Esophagus (tissue), 2 donors: ENCODE measurements around the gene GPHN. TPM values are rescaled to one million over a fixed set of nuclear protein-coding genes. Genes with fewer than 3 reads are reported as not detected.
"Not testable (repeated sequence)": the region's sequence is repeated elsewhere in the genome, so short reads cannot be mapped to it uniquely, and the experiment has no call there.

Source experiments
- H3K27ac ChIP-seq, 2 donors: one replicate each; pipeline ENCODE4 v1.5.1; 2013; ENCODE audit warnings: low read depth in 2 of 2, mild to moderate bottlenecking in 2 of 2, inconsistent platforms in 1 of 2, low read length in 1 of 2, moderate library complexity in 1 of 2
- H3K27me3 ChIP-seq, 2 donors: one replicate each; pipeline ENCODE4 v1.6.1; 2013; ENCODE audit warnings: low read length in 2 of 2, control low read depth in 1 of 2, mild to moderate bottlenecking in 1 of 2; ENCODE audit not compliant: insufficient read depth in 2 of 2, control insufficient read depth in 1 of 2
- H3K36me3 ChIP-seq, 2 donors: one replicate each; pipeline ENCODE4 v1.6.1; 2013; ENCODE audit warnings: low read length in 1 of 2; ENCODE audit not compliant: control insufficient read depth in 2 of 2, insufficient read depth in 2 of 2
- H3K4me1 ChIP-seq, 2 donors: one replicate each; pipeline ENCODE4 v1.6.1; 2013; ENCODE audit warnings: low read length in 1 of 2; ENCODE audit not compliant: control insufficient read depth in 2 of 2, insufficient read depth in 2 of 2
- H3K4me3 ChIP-seq, 2 donors: one replicate each; pipeline ENCODE4 v1.5.1; 2013; ENCODE audit warnings: low read length in 2 of 2, mild to moderate bottlenecking in 2 of 2, low read depth in 1 of 2, moderate library complexity in 1 of 2
- H3K9me3 ChIP-seq, 2 donors: one replicate each; pipeline ENCODE4 v1.6.1; 2013; ENCODE audit warnings: mild to moderate bottlenecking in 2 of 2, low read depth in 1 of 2, low read length in 1 of 2, moderate library complexity in 1 of 2; ENCODE audit not compliant: control insufficient read depth in 2 of 2, insufficient read depth in 1 of 2
- WGBS, 2 donors: extraction: QIAGEN DNeasy Blood & Tissue Kit; methylation state at CpG; one replicate each; pipeline ENCODE4 v1.1.7; 2013; 5-methylcytosine and 5-hydroxymethylcytosine counted together
- polyA plus RNA-seq, 2 donors: library from polyadenylated mRNA; stranded (reverse); fragments of 200-250 nt; gene quantifications; one replicate each; pipeline ENCODE4 v1.2.3, GENCODE V29; 2013
- donor health status: healthy with polysubstance abuse.
- donor health status: Bipolar disorder and iron deficiency.

Gene GPHN
- polyA plus RNA-seq, 2 donors: 9.8 to 19.8 TPM

DNA sequence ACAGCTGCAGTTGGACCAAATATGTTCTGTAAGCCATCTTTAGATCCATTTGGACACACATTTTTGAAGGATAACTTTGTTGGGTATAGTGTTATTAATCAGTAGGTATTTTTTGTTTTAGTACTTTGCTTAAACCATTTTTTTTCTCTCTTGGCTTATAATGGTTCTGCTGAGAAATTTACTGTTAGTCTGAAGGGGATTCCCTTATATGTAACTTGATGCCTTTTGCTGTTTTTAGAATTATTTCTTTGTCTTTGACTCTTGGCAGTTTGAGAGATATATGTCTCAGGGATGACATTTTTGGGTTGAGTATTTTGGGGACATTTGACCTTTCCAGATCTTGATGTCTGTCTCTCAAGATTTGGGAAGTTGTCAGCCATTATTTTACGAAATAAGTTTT lies 169.8 kb downstream of the GPHN start:
- no peaks in the 10 kb centered on the region for H3K36me3 ChIP-seq
- 95 to 100% methylated on average over 1 of the region's 1 CpG for WGBS, 2 donors
- no peaks in the 10 kb centered on the region for H3K4me1 ChIP-seq
- peaks cover 3% of the 10 kb centered on the region in 2 donors for H3K9me3 ChIP-seq
- H3K27ac ChIP-seq: no peak overlapping the region
- H3K4me3 ChIP-seq: no peak overlapping the region
- H3K27me3 ChIP-seq: no peaks in the 10 kb centered on the region

DNA sequence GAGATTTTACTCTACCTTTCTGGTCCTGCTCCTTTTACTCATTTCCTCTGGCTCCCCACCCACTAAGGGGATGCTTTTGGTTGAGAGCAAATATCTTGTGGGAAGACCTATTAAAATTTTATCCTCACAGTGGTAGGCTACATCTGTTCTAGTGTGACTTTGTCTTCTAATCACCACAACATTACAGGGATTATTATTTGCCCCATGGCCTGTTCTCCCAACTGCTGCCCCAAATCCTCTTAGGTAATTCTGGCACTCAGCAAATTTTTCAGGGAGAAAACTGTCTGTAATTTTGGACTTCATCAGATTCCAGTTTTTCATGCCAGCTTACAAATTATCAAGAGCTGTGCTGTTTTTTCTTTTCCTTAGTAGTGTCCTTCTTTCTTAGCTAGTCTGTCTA lies 172.3 kb downstream of the GPHN start:
- H3K4me1 ChIP-seq: no peaks in the 10 kb centered on the region
- H3K4me3 ChIP-seq: no peak overlapping the region
- no peaks in the 10 kb centered on the region for H3K27me3 ChIP-seq
- H3K27ac ChIP-seq: no peak overlapping the region
- H3K9me3 ChIP-seq: peaks cover 3% of the 10 kb centered on the region in 2 donors
- H3K36me3 ChIP-seq: no peaks in the 10 kb centered on the region

DNA sequence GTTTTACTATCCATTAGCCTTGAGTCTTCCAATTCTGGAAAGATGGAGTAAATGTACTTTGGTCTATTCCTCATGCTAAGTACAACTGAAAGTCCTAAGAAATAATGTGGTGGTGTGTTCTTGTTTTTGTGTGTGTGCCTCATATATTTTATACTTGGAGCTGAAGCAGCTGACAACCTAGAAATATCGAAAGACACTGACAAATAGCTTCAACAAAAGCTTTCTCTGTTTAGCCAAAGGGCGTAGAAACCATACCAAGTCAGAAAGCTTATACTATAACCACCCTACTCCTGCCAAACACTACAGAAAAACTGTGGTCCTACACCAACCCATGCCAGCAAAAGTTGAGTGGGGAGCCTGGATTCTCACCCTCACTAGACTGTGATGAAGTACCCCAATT lies 188.4 kb downstream of the GPHN start:
- Histone ChIP-seq H3K36me3 (no peaks in the 10 kb centered on the region), H3K4me1 (no peaks in the 10 kb centered on the region), H3K9me3 (peaks cover 0 to 2% of the 10 kb centered on the region in 2 donors), H3K27me3 (no peaks in the 10 kb centered on the region), H3K4me3 (no peak overlapping the region), H3K27ac (no peak overlapping the region)
- 64 to 81% methylated on average over 2 of the region's 2 CpGs for WGBS, 2 donors

DNA sequence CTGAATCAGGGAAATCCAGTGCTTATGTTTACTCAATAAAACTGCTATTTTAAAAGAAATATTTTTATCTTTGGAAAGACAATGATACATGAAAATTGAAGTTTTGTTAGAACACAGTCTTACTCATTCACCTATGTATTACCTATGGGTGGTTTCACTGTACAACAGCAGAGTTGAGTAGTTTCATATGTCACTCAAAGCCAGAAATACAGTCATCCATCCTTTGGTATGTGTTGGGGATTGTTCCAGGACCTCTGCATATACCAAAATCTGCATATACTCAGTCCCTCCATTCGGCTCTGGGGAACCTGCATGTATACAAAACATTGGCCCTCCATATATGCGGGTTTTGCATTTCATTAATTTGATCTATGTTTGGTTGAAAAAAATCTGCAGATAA lies 190.6 kb downstream of the GPHN start:
- Histone ChIP-seq H3K4me1 (no peaks in the 10 kb centered on the region), H3K27ac (no peak overlapping the region), H3K36me3 (no peaks in the 10 kb centered on the region), H3K9me3 (peaks cover 0 to 2% of the 10 kb centered on the region in 2 donors), H3K27me3 (no peaks in the 10 kb centered on the region), H3K4me3 (no peak overlapping the region)
- 91 to 94% methylated on average over 2 of the region's 2 CpGs for WGBS, 2 donors

DNA sequence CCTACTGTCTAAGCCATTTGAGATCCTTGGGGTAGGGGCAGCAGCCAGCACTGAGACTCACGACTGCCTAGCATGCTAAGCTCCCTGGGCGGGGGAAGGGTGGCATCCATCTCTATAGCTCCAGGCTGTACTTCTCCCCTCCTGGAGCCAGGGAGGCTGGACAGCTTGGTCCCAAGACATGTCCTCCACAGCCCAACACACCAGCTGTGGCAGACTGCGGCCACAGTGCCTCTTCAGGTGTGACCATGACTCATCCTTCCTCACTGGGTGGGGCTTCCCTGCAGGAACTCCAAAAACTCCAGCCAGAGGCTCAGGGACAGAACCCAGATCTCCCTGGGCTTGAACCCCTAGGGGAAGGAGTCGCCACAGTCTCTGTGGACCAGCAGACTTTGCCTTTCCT lies 193.9 kb downstream of the GPHN start:
- Histone ChIP-seq H3K27ac (no peak overlapping the region), H3K9me3 (no peaks in the 10 kb centered on the region), H3K4me1 (no peaks in the 10 kb centered on the region), H3K27me3 (no peaks in the 10 kb centered on the region), H3K4me3 (no peak overlapping the region), H3K36me3 (no peaks in the 10 kb centered on the region)
- WGBS, 2 donors: 94 to 95% methylated on average over 4 of the region's 4 CpGs

DNA sequence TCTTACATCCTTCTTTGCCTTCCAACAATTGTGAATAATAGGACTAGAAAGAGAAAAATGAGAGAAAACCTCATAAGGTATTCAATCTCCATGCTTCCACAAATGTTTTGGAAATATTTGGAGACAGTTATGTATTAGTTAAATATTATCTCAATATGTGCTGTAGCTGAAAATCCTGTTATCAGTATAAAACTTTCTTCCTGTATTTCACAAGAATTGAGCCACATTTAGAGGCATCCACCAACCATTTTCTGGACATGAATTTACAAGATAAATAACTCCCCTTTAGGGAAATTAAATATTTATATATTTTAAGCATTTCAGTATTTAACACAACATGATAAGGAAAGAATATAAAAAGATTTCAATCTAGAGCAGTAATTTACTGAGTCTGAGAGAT lies 200.3 kb downstream of the GPHN start:
- H3K9me3 ChIP-seq: no peaks in the 10 kb centered on the region
- no peak overlapping the region for H3K27ac ChIP-seq
- H3K36me3 ChIP-seq: no peaks in the 10 kb centered on the region
- no peaks in the 10 kb centered on the region for H3K4me1 ChIP-seq
- H3K27me3 ChIP-seq: no peaks in the 10 kb centered on the region
- no peak overlapping the region for H3K4me3 ChIP-seq

DNA sequence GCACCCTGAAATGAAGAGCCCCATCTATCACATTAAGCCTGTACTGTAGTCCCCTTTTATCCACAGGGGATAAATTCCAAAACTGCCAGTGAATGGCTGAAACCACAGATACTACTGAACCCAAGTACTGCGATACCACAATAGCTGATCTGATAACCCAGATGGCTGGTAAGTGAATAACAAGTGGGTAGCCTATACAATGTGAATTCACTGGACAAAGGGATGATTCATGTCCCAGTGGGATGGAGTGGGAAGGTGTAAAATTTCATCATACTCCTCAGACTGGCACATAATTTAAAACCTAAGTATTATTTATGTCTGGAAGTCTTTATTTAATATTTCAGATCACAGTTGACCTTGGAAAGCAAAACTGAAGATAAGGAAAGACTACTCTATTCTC lies 201.3 kb downstream of the GPHN start:
- no peaks in the 10 kb centered on the region for H3K9me3 ChIP-seq
- H3K36me3 ChIP-seq: no peaks in the 10 kb centered on the region
- no peaks in the 10 kb centered on the region for H3K4me1 ChIP-seq
- no peak overlapping the region for H3K4me3 ChIP-seq
- no peak overlapping the region for H3K27ac ChIP-seq
- 83 to 91% methylated on average over 1 of the region's 1 CpG for WGBS, 2 donors
- H3K27me3 ChIP-seq: no peaks in the 10 kb centered on the region

DNA sequence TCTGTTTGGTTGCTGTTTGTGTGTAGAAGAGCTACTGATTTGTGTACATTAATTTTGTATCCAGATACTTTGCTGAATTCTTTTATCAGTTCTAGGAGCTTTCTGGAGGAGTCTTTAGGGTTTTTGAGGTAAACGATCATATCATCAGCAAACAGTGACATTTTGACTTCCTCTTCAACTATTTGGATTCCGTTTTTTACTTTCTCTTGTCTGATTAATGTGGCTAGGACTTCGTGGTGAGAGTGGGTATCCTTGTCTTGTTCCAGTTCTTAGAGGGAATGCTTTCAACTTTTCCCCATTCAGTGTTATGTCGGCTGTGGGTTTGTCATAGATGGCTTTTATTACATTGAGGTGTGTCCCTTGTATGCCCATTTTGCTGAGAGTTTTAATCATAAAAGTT lies 206.3 kb downstream of the GPHN start:
- not testable (repeated sequence) for H3K27ac ChIP-seq, H3K4me1 ChIP-seq, H3K36me3 ChIP-seq, H3K4me3 ChIP-seq, H3K9me3 ChIP-seq, H3K27me3 ChIP-seq
- 74 to 80% methylated on average over 4 of the region's 4 CpGs for WGBS, 2 donors

DNA sequence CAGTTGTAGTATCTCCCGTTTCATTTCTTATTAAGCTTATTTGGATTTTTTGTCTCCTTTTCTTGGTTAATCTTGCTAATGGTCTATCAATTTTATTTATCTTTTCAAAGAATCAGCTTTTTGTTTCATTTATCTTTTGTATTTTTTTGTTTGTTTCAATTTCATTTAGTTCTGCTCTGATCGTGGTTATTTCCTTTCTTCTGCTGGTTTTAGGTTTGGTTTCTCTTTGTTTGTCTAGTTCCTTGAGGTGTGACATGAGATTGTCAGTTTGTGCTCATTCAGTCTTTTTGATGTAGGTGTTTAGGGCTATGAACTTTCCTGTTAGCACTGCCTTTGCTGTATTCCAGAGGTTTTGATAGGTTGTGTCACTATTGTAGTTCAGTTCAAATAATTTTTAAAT lies 207.4 kb downstream of the GPHN start:
- not testable (repeated sequence) for H3K27me3 ChIP-seq, H3K4me3 ChIP-seq, H3K27ac ChIP-seq, H3K4me1 ChIP-seq, H3K9me3 ChIP-seq, H3K36me3 ChIP-seq
- 55 to 58% methylated on average over 2 of the region's 2 CpGs for WGBS, 2 donors

DNA sequence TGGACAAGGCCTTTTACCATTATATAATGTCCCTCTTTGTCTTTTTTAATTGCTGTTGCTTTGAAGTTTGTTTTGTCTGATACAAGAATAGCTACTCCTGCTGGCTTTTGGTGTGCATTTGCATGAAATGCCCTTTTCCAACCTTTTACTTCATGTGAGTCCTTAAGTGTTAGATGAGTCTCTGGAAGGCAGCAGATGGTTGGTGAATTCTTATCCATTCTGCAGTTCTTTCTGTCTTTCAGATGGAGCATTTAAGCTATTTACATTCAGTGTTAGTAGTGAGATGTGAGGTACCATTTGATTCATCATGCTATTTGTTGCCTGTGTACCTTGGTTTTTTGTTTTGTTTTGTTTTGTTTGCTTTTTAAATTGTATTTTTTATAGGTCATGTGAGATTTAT lies 208.3 kb downstream of the GPHN start:
- no peak overlapping the region for H3K27ac ChIP-seq

More for the DNA sequence above, 208.3 kb downstream of the GPHN start:
- Histone ChIP-seq H3K4me1 (no peaks in the 10 kb centered on the region), H3K9me3 (no peaks in the 10 kb centered on the region), H3K4me3 (no peak overlapping the region), H3K27me3 (no peaks in the 10 kb centered on the region), H3K36me3 (no peaks in the 10 kb centered on the region)
